Measurements from ENCODE around the gene GRPR. TPM values are rescaled to one million over a fixed set of nuclear protein-coding genes. Genes with fewer than 3 reads are reported as not detected.

The GRPR gene
- total and polyA plus RNA-seq, 11 donors: 0.16 to 0.58 (median 0.27) TPM; not detected in 1

GRCh38 chrX:16162391-16162790 lies 39.0 kb downstream of the GRPR start:
- Histone ChIP-seq H3K27ac (no peak overlapping the region), H3K9me3 (no peaks in the 10 kb centered on the region), H3K36me3 (no peaks in the 10 kb centered on the region), H3K4me1 (no peaks in the 10 kb centered on the region), H3K27me3 (peaks cover 0 to 41% (median 0%) of the 10 kb centered on the region in 9 donors), H3K4me3 (no peak overlapping the region)
- ATAC-seq (no peak), DNase-seq (no peak)
- 60 to 78% (median 73%) methylated on average over 5 of the region's 5 CpGs for WGBS, 4 donors
- intact Hi-C loops (cut with DNase I): no loop called here
- TF ChIP-seq CTCF (IDR thresholded peaks at IDR 0.05) (no peak), POLR2A (IDR thresholded peaks at IDR 0.05) (no peak)

DNA sequence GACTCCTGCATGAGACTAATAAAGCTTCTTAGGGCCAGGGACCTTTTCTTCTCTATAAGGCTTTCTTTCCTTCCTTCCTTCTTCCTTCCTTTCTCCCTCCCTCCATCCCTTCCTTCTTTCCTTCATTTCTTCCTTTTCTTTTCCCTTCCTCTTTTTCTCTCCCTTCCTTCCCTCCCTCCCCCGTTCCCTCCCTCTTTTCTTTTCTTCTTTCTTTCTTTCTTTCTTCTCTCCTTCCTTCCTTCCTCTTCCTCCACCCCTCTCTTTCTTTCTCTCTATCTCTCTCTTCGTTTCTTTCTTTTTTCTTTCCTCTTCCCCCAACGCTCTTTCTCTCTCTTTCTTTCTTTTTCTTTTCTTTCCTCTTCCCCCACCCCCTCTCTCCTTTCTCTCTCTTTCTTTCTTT lies 41.4 kb downstream of the GRPR start:
- peaks cover 0 to 36% (median 0%) of the 10 kb centered on the region in 9 donors for H3K27me3 ChIP-seq
- 74 to 78% (median 76%) methylated on average over 2 to 3 of the region's 3 CpGs for WGBS, 4 donors
- H3K27ac ChIP-seq: no peak overlapping the region
- no peaks in the 10 kb centered on the region for H3K36me3 ChIP-seq
- no peak for TF ChIP-seq POLR2A (IDR thresholded peaks at IDR 0.05)
- TF ChIP-seq CTCF (IDR thresholded peaks at IDR 0.05): no peak
- ATAC-seq (no peak), DNase-seq (no peak)
- H3K4me1 ChIP-seq: no peaks in the 10 kb centered on the region
- intact Hi-C loops (cut with DNase I): no loop called here
- no peak overlapping the region for H3K4me3 ChIP-seq
- no peaks in the 10 kb centered on the region for H3K9me3 ChIP-seq

- Histone ChIP-seq H3K4me1 (no peaks in the 10 kb centered on the region), H3K9me3 (no peaks in the 10 kb centered on the region), H3K36me3 (no peaks in the 10 kb centered on the region), H3K27me3 (peaks cover 0 to 32% (median 0%) of the 10 kb centered on the region in 9 donors), H3K4me3 (no peak within 1 kb of the TSS), H3K27ac (no peak within 1 kb of the TSS)
- WGBS, 4 donors: 58 to 83% (median 74%) methylated on average over 5 of the region's 5 CpGs
- TF ChIP-seq CTCF (IDR thresholded peaks at IDR 0.05): no peak
- intact Hi-C loops (cut with DNase I): no loop called here
- DNase-seq: no peak
- ATAC-seq: no peak
Measured at GRCh38 chrX:16167181-16167580, 43.8 kb downstream of the GRPR start, which contains the start of gene MAGEB17. MAGEB17 (plus strand) TSS chrX:16167481; CDS start chrX:16170383, 2,902 bp downstream.

DNA sequence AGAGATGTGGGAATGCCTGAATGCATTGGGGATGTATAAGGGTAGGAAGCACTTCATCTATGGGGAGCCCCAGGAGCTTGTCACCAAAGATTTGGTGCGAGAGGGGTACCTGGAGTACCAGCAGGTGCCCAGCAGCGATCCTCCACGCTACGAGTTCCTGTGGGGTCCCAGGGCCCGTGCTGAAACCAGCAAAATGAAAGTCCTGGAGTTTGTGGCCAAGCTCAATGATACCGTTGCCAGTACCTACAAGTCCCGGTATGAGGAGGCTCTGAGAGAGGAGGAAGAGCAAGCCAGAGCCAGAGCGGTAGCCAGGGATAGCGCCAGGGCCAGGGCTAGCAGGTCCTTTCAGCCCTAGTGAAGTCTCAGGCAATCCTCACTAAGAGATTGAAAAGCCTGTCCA lies 47.7 kb downstream of the GRPR start:
- TF ChIP-seq POLR2A (IDR thresholded peaks at IDR 0.05) (no peak), CTCF (IDR thresholded peaks at IDR 0.05) (no peak)
- ATAC-seq: no peak
- 90 to 97% (median 92%) methylated on average over 9 of the region's 9 CpGs for WGBS, 4 donors

More for the DNA sequence above, 47.7 kb downstream of the GRPR start:
- Histone ChIP-seq H3K4me3 (no peak overlapping the region), H3K4me1 (no peaks in the 10 kb centered on the region), H3K9me3 (peaks cover 0 to 7% (median 0%) of the 10 kb centered on the region in 12 donors), H3K36me3 (no peaks in the 10 kb centered on the region), H3K27ac (no peak overlapping the region), H3K27me3 (peaks cover 0 to 11% (median 0%) of the 10 kb centered on the region in 9 donors)
- DNase-seq: no peak
- intact Hi-C loops (cut with DNase I): no loop called here
